HepG2 (cell line): Measurements from ENCODE around the gene RFX7. TPM values are rescaled to one million over a fixed set of nuclear protein-coding genes. Genes with fewer than 3 reads are reported as not detected.

Experiments
- CCDC6 ChIP-seq: sonication (generic); formaldehyde crosslinking; IDR thresholded peaks from 2 replicates; pipeline ENCODE4 v1.8.1; 2022; ENCODE audit warnings: mild to moderate bottlenecking, missing genetic modification reagents, moderate library complexity
- MAFG ChIP-seq: sonication (generic); formaldehyde crosslinking; IDR thresholded peaks from 2 replicates; pipeline ENCODE4 v1.5.1; 2020; ENCODE audit warnings: mild to moderate bottlenecking, missing genetic modification reagents
- NFE2L1 ChIP-seq: sonication (generic); formaldehyde crosslinking; IDR thresholded peaks from 2 replicates; pipeline ENCODE4 v1.4.0; 2020; ENCODE audit warnings: missing genetic modification reagents, mild to moderate bottlenecking, borderline replicate concordance
- SNRNP70 ChIP-seq: fragments of 200-400 bp; formaldehyde crosslinking; IDR thresholded peaks from 2 replicates; pipeline ENCODE4 v1.6.1; 2017; ENCODE audit warnings: mild to moderate bottlenecking, low read depth, low read length, moderate library complexity
- SP1 ChIP-seq, 2 experiments: fragments of 450-650 bp in 1 of 2; sonication (generic) in 1 of 2; formaldehyde crosslinking in 1 of 2; IDR thresholded peaks; 2 replicates each; pipeline versions ENCODE4 v1.4.0 to v1.6.1; 2016 to 2020; ENCODE audit warnings: missing genetic modification reagents in 1 of 2
- ZNF644 ChIP-seq: IDR thresholded peaks from 2 replicates; pipeline ENCODE4 v1.6.1; 2016; ENCODE audit warnings: low read depth
- ZNF672 ChIP-seq: sonication (generic); formaldehyde crosslinking; IDR thresholded peaks from 2 replicates; pipeline ENCODE4 v1.8.1; 2022; ENCODE audit warnings: missing genetic modification reagents
- ZZZ3 ChIP-seq: sonication (generic); formaldehyde crosslinking; IDR thresholded peaks from 2 replicates; pipeline ENCODE4 v1.4.0; 2020; ENCODE audit warnings: missing genetic modification reagents, mild to moderate bottlenecking, borderline replicate concordance
- polyA plus RNA-seq, 8 experiments: library from polyadenylated mRNA; depleted of rRNA in 3 of 8; stranded (reverse) in 7 of 8; unstranded in 1 of 8; fragments of >200 nt; fragmentation: Illumina TruSeq in 4 of 8; extraction: Trizol in 4 of 8; gene quantifications; 2 replicates each; pipeline versions ENCODE4 v1.2.1 to v1.2.3, GENCODE V29; 2011 to 2016; ENCODE audit warnings: low read depth in 4 of 8, missing spikeins in 1 of 8, mixed read lengths in 1 of 8; ENCODE audit not compliant: insufficient read depth in 1 of 8
- total RNA-seq, 5 experiments: library from RNA; depleted of rRNA; stranded (reverse); fragments of >200 nt; fragmentation: Illumina TruSeq; extraction: Trizol; gene quantifications; 2 replicates each; pipeline ENCODE4 v1.2.3, GENCODE V29; 2016; ENCODE audit warnings: low read depth in 1 of 5
- TF ChIP-seq, protein P1 (sequence below): sonication (generic); formaldehyde crosslinking; IDR thresholded peaks from 2 replicates; pipeline ENCODE4 v1.4.0; 2020; ENCODE audit warnings: missing genetic modification reagents
- TF ChIP-seq, protein P2 (sequence below): IDR thresholded peaks from 2 replicates; pipeline ENCODE4 v1.6.1; 2012; ENCODE audit warnings: low read length, improper control_type of control experiment
- TF ChIP-seq, protein P3 (sequence below), 2 experiments: sonication (generic) in 1 of 2; formaldehyde crosslinking in 1 of 2; IDR thresholded peaks; 2 replicates each; pipeline versions ENCODE4 v1.4.0 to v1.6.1; 2018 to 2020; ENCODE audit warnings: missing genetic modification reagents in 2 of 2, borderline replicate concordance in 1 of 2, low read depth in 1 of 2, mild to moderate bottlenecking in 1 of 2, missing biosample characterization in 1 of 2
- TF ChIP-seq, protein P4 (sequence below): sonication (generic); formaldehyde crosslinking; IDR thresholded peaks from 2 replicates; pipeline ENCODE4 v1.4.0; 2020; ENCODE audit warnings: mild to moderate bottlenecking, missing genetic modification reagents
- TF ChIP-seq, protein P5 (sequence below): sonication (generic); formaldehyde crosslinking; IDR thresholded peaks from 2 replicates; pipeline ENCODE4 v1.4.0; 2020; ENCODE audit warnings: missing genetic modification reagents, mild to moderate bottlenecking, borderline replicate concordance

The RFX7 gene
- total and polyA plus RNA-seq, 2 of the 13 experiments (the other 11 are each of a cell fraction or from before 2014, with no cell fraction given), result 8.5 to 10.4 TPM

DNA sequence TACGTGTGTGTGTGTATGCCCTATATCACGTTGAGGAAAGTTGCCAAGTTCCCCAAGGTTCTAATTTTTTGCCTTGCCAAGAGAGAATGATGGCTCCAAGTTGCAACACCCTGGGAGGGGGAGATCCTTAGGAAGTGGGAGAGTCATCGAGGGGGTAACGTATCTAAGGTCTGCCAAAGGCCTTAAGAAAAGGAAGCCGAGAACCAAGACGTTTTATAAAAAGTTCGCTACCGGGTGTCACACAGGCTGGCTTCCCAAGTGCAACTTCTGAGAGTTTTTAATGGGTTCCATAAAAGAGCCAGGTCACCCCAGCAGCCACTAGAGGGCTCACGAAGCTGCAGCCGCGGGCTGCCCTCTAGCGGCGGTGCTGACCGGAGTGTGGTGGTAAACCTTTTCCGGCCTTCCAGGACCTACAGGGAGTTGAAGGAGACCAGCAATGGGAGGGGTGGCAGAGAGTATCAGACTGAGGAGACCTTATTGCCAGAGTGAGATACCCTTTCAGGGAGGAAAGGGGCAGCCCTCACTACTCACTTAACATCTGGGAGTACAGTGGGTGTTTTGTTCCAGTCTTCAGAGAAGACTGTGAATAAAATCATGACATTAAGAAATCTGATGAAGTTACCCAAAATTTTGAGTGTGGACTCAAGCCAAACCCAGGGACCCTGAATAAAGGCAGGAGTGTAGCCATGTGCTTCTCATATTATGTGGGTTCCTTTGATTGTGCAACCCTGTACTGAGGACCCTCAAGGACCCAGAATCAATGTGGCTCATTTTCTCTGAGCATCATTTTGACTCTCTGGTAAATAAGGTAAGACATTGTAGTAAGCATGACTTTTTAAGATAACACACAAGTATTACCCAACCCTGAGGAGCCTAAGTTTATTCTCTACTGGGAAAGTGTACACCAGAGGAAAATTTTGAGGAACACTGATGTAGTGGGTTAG lies 2.5 kb upstream of the RFX7 start (continued):
- TF ChIP-seq SP1 (IDR thresholded peaks at IDR 0.05), result no peak
- peak; percentile 49; the same call in 1 of the 2 replicates for TF ChIP-seq SP1 (CRISPR knock-in tag; IDR thresholded peaks at IDR 0.05)
- TF ChIP-seq ZNF644, result peak; percentile 61; the same call in 1 of the 2 replicates
- TF ChIP-seq, protein P1, sequence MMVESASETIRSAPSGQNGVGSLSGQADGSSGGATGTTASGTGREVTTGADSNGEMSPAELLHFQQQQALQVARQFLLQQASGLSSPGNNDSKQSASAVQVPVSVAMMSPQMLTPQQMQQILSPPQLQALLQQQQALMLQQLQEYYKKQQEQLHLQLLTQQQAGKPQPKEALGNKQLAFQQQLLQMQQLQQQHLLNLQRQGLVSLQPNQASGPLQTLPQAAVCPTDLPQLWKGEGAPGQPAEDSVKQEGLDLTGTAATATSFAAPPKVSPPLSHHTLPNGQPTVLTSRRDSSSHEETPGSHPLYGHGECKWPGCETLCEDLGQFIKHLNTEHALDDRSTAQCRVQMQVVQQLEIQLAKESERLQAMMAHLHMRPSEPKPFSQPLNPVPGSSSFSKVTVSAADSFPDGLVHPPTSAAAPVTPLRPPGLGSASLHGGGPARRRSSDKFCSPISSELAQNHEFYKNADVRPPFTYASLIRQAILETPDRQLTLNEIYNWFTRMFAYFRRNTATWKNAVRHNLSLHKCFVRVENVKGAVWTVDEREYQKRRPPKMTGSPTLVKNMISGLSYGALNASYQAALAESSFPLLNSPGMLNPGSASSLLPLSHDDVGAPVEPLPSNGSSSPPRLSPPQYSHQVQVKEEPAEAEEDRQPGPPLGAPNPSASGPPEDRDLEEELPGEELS (CRISPR knock-in tag), result peak; percentile 45; the same call in 1 of the 2 replicates
- TF ChIP-seq, protein P2, sequence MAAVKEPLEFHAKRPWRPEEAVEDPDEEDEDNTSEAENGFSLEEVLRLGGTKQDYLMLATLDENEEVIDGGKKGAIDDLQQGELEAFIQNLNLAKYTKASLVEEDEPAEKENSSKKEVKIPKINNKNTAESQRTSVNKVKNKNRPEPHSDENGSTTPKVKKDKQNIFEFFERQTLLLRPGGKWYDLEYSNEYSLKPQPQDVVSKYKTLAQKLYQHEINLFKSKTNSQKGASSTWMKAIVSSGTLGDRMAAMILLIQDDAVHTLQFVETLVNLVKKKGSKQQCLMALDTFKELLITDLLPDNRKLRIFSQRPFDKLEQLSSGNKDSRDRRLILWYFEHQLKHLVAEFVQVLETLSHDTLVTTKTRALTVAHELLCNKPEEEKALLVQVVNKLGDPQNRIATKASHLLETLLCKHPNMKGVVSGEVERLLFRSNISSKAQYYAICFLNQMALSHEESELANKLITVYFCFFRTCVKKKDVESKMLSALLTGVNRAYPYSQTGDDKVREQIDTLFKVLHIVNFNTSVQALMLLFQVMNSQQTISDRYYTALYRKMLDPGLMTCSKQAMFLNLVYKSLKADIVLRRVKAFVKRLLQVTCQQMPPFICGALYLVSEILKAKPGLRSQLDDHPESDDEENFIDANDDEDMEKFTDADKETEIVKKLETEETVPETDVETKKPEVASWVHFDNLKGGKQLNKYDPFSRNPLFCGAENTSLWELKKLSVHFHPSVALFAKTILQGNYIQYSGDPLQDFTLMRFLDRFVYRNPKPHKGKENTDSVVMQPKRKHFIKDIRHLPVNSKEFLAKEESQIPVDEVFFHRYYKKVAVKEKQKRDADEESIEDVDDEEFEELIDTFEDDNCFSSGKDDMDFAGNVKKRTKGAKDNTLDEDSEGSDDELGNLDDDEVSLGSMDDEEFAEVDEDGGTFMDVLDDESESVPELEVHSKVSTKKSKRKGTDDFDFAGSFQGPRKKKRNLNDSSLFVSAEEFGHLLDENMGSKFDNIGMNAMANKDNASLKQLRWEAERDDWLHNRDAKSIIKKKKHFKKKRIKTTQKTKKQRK, result no peak
- no peak; the same call in 1 of the 2 replicates for TF ChIP-seq ZZZ3
- TF ChIP-seq SNRNP70, result no peak
- TF ChIP-seq, protein P3, sequence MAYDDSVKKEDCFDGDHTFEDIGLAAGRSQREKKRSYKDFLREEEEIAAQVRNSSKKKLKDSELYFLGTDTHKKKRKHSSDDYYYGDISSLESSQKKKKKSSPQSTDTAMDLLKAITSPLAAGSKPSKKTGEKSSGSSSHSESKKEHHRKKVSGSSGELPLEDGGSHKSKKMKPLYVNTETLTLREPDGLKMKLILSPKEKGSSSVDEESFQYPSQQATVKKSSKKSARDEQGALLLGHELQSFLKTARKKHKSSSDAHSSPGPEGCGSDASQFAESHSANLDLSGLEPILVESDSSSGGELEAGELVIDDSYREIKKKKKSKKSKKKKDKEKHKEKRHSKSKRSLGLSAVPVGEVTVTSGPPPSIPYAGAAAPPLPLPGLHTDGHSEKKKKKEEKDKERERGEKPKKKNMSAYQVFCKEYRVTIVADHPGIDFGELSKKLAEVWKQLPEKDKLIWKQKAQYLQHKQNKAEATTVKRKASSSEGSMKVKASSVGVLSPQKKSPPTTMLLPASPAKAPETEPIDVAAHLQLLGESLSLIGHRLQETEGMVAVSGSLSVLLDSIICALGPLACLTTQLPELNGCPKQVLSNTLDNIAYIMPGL (CRISPR knock-in tag; IDR thresholded peaks at IDR 0.05; ENCODE audit: borderline replicate concordance in 1 of 2, low read depth in 1 of 2), result peak; percentile 98 to 99
- TF ChIP-seq ZNF672 (CRISPR knock-in tag), result no peak
- no peak for TF ChIP-seq NFE2L1 (CRISPR knock-in tag)
- TF ChIP-seq, protein P4, sequence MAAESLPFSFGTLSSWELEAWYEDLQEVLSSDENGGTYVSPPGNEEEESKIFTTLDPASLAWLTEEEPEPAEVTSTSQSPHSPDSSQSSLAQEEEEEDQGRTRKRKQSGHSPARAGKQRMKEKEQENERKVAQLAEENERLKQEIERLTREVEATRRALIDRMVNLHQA (CRISPR knock-in tag), result no peak
- no peak for TF ChIP-seq CCDC6
- TF ChIP-seq, protein P5, sequence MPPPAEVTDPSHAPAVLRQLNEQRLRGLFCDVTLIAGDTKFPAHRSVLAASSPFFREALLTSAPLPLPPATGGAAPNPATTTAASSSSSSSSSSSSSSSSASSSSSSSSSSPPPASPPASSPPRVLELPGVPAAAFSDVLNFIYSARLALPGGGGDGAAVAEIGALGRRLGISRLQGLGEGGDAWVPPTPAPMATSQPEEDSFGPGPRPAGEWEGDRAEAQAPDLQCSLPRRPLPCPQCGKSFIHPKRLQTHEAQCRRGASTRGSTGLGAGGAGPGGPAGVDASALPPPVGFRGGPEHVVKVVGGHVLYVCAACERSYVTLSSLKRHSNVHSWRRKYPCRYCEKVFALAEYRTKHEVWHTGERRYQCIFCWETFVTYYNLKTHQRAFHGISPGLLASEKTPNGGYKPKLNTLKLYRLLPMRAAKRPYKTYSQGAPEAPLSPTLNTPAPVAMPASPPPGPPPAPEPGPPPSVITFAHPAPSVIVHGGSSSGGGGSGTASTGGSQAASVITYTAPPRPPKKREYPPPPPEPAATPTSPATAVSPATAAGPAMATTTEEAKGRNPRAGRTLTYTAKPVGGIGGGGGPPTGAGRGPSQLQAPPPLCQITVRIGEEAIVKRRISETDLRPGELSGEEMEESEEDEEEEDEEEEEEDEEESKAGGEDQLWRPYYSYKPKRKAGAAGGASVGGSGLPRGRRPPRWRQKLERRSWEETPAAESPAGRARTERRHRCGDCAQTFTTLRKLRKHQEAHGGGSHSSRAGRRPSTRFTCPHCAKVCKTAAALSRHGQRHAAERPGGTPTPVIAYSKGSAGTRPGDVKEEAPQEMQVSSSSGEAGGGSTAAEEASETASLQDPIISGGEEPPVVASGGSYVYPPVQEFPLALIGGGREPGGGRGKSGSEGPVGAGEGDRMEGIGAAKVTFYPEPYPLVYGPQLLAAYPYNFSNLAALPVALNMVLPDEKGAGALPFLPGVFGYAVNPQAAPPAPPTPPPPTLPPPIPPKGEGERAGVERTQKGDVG (CRISPR knock-in tag), result no peak
- TF ChIP-seq MAFG (CRISPR knock-in tag), result no peak
